Sigmoid colon (tissue), 7 donors: Measurements from ENCODE around the gene ANKS6. TPM values are rescaled to one million over a fixed set of nuclear protein-coding genes. Genes with fewer than 3 reads are reported as not detected.

ENCODE experiments used
- DNase-seq: peaks from one replicate; pipeline ENCODE4 v3.0.0-alpha.2; 2019
- H3K27ac ChIP-seq, 4 donors: fragments of 200-600 bp; sonication (generic); one replicate each; pipeline ENCODE4 v1.5.1; 2016 to 2019; ENCODE audit warnings: mild to moderate bottlenecking in 1 of 4
- H3K27me3 ChIP-seq, 3 donors: fragments of 200-600 bp; sonication (generic); one replicate each; pipeline ENCODE4 v1.5.1; 2019; ENCODE audit warnings: mild to moderate bottlenecking in 1 of 3
- H3K36me3 ChIP-seq, 4 donors: fragments of 200-600 bp; sonication (generic); one replicate each; pipeline ENCODE4 v1.5.1; 2016 to 2019
- H3K4me1 ChIP-seq, 4 donors: fragments of 200-600 bp; sonication (generic); one replicate each; pipeline ENCODE4 v1.5.1; 2017 to 2019
- H3K4me3 ChIP-seq, 4 donors: fragments of 200-600 bp; sonication (generic); one replicate each; pipeline ENCODE4 v1.5.1; 2017 to 2019; ENCODE audit warnings: mild to moderate bottlenecking in 2 of 4, moderate library complexity in 1 of 4
- H3K9me3 ChIP-seq, 4 donors: fragments of 200-600 bp in 3 of 4; sonication (generic) in 3 of 4; one replicate each; pipeline versions ENCODE4 v1.5.1 to v1.6.1; 2013 to 2019
- CTCF ChIP-seq, 4 experiments: fragments of 450-650 bp in 3 of 4; fragments of 200-600 bp in 1 of 4; IDR thresholded peaks; one replicate each; pipeline ENCODE4 v1.5.1; 2016 to 2019; ENCODE audit warnings: antibody characterized with exemption in 4 of 4, mild to moderate bottlenecking in 3 of 4, moderate library complexity in 2 of 4
- EP300 ChIP-seq, 4 donors: sonication (generic); formaldehyde crosslinking; IDR thresholded peaks; one replicate each; pipeline ENCODE4 v1.6.1; 2017; ENCODE audit warnings: antibody characterized with exemption in 4 of 4
- POLR2A ChIP-seq, 2 donors: fragments of 450-650 bp; IDR thresholded peaks; one replicate each; pipeline ENCODE4 v1.6.1; 2016; ENCODE audit warnings: antibody characterized with exemption in 2 of 2, mild to moderate bottlenecking in 2 of 2, moderate library complexity in 2 of 2
- POLR2AphosphoS5 ChIP-seq, 4 donors: sonication (generic); formaldehyde crosslinking; IDR thresholded peaks; one replicate each; pipeline ENCODE4 v1.6.1; 2017; ENCODE audit warnings: antibody characterized with exemption in 4 of 4
- WGBS, 2 donors: extraction: QIAGEN DNeasy Blood & Tissue Kit; methylation state at CpG; one replicate each; pipeline ENCODE4 v1.1.7; 2013; 5-methylcytosine and 5-hydroxymethylcytosine counted together
- intact Hi-C: fragments of 100-400 bp; cut with DNase I; formaldehyde crosslinking; loops from one replicate; pipeline ENCODE4 v1.15.1; 2023
- polyA plus RNA-seq, 3 donors: library from polyadenylated mRNA; stranded (reverse); fragments of 200-250 nt; gene quantifications; one replicate each; pipeline ENCODE4 v1.2.3, GENCODE V29; 2013
- total RNA-seq, 4 donors: library from RNA; depleted of rRNA; stranded (reverse); fragments of >200 nt; gene quantifications; one replicate each; pipeline ENCODE4 v1.1.0, GENCODE V29; 2016
- donor health status: healthy with polysubstance abuse.
- donor health status: Bipolar disorder and iron deficiency.
- donor health status: healthy.

Gene ANKS6
- total and polyA plus RNA-seq, 7 donors: 5.4 to 22.8 (median 10.7) TPM

- Histone ChIP-seq H3K27ac (peak overlapping the region in 2 of 4 donors; percentile 39 to 90), H3K4me1 (peaks cover 0 to 41% (median 32%) of the 10 kb centered on the region in 4 donors), H3K4me3 (no peak overlapping the region), H3K36me3 (no peaks in the 10 kb centered on the region), H3K9me3 (no peaks in the 10 kb centered on the region), H3K27me3 (no peaks in the 10 kb centered on the region)
- WGBS, 2 donors: 75 to 84% methylated on average over 2 of the region's 2 CpGs
- TF ChIP-seq POLR2AphosphoS5 (IDR thresholded peaks at IDR 0.05): no peak
- TF ChIP-seq POLR2A (IDR thresholded peaks at IDR 0.05): no peak
- TF ChIP-seq EP300 (IDR thresholded peaks at IDR 0.05): no peak
- TF ChIP-seq CTCF (IDR thresholded peaks at IDR 0.05): no peak
- DNase-seq: no peak
- intact Hi-C loops: no loop called here
These were observed 14.8 kb upstream of the ANKS6 start for GRCh38 chr9:98811051-98811650.

- H3K36me3 ChIP-seq: no peaks in the 10 kb centered on the region
- peaks cover 0 to 49% (median 38%) of the 10 kb centered on the region in 4 donors for H3K4me1 ChIP-seq
- no peaks in the 10 kb centered on the region for H3K9me3 ChIP-seq
- 49 to 77% methylated on average over 3 of the region's 3 CpGs for WGBS, 2 donors
- intact Hi-C loops: no loop called here
- no peaks in the 10 kb centered on the region for H3K27me3 ChIP-seq
- H3K27ac ChIP-seq: peak overlapping the region in 2 of 4 donors; percentile 86 to 90
- no peak for TF ChIP-seq CTCF (IDR thresholded peaks at IDR 0.05)
- TF ChIP-seq EP300 (IDR thresholded peaks at IDR 0.05): no peak
- TF ChIP-seq POLR2A (IDR thresholded peaks at IDR 0.05): no peak
- TF ChIP-seq POLR2AphosphoS5 (IDR thresholded peaks at IDR 0.05): no peak
- H3K4me3 ChIP-seq: no peak overlapping the region
- DNase-seq: no peak
These were observed 13.9 kb upstream of the ANKS6 start for GRCh38 chr9:98810102-98810842.

- peak overlapping the region in 3 of 4 donors; percentile 18 to 90 (median 86) for H3K27ac ChIP-seq
- no peaks in the 10 kb centered on the region for H3K27me3 ChIP-seq
- intact Hi-C loops: loop anchor here (5.0 to 10.0 kb wide), 4 partner anchors 38 to 1008 kb away; partner anchors contain the start of genes ALG2 and SEC61B
- peaks cover 0 to 57% (median 45%) of the 10 kb centered on the region in 4 donors for H3K4me1 ChIP-seq
- DNase-seq: no peak
- 56 to 80% methylated on average over 9 of the region's 9 CpGs for WGBS, 2 donors
- no peak overlapping the region for H3K4me3 ChIP-seq
- no peaks in the 10 kb centered on the region for H3K36me3 ChIP-seq
- H3K9me3 ChIP-seq: no peaks in the 10 kb centered on the region
- TF ChIP-seq POLR2AphosphoS5 (IDR thresholded peaks at IDR 0.05) (no peak), POLR2A (IDR thresholded peaks at IDR 0.05) (no peak), EP300 (IDR thresholded peaks at IDR 0.05) (no peak), CTCF (IDR thresholded peaks at IDR 0.05) (no peak)
These were observed 13.2 kb upstream of the ANKS6 start for GRCh38 chr9:98809311-98810101.

GRCh38 chr9:98808875-98809274, 12.5 kb upstream of the ANKS6 start:
- peak overlapping the region in 2 of 4 donors; percentile 62 to 64 for H3K4me3 ChIP-seq
- DNase-seq: no peak
- intact Hi-C loops: loop anchor here (5.0 to 10.0 kb wide), 4 partner anchors 38 to 1008 kb away; partner anchors contain the start of genes ALG2 and SEC61B
- no peaks in the 10 kb centered on the region for H3K27me3 ChIP-seq
- H3K36me3 ChIP-seq: no peaks in the 10 kb centered on the region
- peaks cover 0 to 63% (median 50%) of the 10 kb centered on the region in 4 donors for H3K4me1 ChIP-seq
- 19 to 63% methylated on average over 2 of the region's 2 CpGs for WGBS, 2 donors
- TF ChIP-seq POLR2AphosphoS5 (IDR thresholded peaks at IDR 0.05) (no peak), POLR2A (IDR thresholded peaks at IDR 0.05) (no peak), CTCF (IDR thresholded peaks at IDR 0.05) (no peak), EP300 (IDR thresholded peaks at IDR 0.05) (no peak)
- H3K9me3 ChIP-seq: no peaks in the 10 kb centered on the region
- H3K27ac ChIP-seq: peak overlapping the region; percentile 83 to 90 (median 86)
